DMS114 treated with DMSO at 0.1 percent for 48 hours (cell line): Measurements from ENCODE around the gene ARPC5.

Experiments
- DNase-seq: peaks from one replicate; lab custom pipeline; 2025; ENCODE audit not compliant: unreplicated experiment; lab: John Stamatoyannopoulos, UW

Gene ARPC5

DNA sequence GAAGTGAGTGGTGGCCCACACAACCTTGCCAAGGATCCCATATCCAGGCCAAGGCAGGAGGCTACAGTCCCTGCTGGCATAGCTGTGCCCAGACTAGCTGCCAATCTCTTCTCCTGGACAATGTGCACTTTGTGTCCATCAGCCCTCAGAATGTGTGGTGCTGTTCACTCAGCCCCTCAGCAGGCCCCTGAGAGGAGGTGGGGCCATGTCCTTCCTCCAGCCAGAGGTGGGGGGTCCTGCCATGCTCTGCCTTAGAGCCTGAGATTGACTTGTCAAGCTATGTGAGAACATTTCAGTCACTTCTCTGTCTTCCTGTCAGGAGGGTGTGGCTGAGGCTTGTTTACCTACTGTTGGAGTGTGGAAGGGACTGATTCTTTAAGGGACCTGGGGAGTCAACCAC lies 46.8 kb downstream of the ARPC5 start:
- no peak for DNase-seq

DNA sequence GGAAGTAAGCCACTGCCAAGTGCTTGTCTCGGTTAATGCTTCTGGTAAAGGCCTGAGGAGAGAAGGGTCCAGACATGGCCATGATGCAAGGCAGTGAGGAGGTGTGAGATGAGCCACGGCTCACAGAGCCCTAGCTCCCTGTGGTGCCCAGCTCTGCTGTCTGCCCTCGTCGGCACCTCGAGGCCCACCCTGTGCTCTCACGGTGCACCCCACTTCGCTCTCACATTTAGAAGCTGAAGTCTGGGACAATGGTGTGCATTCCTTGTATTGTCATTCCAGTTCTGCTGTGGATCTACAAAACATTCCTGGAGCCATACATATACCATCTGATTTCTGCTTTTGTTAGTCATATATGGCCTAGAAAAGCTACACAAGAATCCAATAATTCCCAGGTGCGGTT lies 48.7 kb downstream of the ARPC5 start:
- no peak for DNase-seq

DNA sequence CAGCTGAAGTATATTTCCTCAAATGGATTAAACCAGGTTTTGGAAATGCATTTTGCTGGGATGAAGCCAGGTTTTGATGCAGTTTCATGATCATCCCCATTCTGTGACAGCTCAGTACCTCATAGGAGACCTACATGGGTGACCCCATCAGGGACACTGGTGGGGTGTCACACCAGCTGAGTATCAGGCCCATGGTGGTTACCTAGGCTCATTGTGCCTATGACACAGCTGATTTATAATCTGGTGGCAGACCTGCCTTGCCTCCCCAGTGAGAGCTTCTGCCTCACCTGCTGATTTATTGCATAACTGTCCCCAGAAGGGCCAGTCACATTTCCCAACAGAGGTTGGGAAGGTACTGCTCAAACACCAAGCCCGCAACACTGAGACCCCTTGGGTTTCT lies 49.1 kb downstream of the ARPC5 start:
- no peak for DNase-seq

DNA sequence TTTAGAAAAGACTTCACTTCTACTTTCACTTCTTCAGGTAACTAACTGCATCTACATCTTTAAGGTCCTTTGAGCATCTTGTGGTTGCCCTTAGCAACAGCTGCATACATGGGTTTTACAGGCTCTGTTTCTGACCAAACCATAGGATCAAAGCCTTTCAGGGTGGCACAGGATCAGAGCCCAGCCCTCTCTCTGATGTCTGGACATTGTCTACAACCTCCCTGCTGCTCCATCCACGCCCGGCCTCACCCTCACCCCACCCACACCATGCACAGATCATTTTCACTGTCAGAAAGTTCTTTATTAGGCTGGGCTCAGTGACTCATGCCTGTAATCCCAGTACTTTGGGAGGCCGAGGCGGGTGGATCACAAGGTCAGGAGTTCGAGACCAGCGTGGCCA lies 50.5 kb downstream of the ARPC5 start:
- no peak for DNase-seq

DNA sequence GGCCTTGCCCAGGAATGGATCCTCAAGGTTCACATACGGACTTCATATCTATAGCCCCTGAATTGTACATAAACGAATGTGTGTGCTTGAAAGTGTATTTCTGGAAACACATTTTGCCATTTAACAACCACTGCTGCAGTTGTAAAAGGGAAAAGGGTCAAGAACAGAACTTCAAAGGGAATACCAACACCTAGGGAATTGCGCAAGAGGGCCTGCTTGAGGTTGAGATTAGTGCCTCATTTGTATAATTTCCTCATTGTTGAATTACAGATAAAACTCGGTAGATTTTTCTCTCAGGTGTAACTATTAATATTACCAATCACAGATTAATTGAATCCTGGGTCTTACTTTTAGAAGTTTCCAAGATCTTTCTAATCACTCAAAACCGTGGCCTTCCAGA lies 51.4 kb downstream of the ARPC5 start:
- no peak for DNase-seq

DNA sequence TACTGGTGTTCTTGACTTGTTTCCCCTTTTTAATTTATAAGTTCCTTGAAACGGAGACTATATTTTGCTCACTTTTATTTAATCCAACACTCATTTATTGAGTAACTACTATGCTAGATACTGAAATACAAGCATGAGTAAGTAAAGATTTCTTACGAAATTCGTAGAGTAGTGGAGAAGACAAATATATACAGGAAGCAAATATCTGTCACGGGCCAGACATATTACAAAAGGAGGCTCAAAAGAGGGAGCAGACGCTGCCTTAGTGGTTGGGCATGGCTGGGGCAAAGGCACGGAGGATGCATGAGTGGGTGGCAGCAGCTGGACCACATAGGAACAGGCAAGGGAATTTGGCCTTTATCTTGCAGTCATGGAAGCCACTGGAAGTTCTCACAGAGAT lies 52.1 kb downstream of the ARPC5 start:
- DNase-seq: no peak

DNA sequence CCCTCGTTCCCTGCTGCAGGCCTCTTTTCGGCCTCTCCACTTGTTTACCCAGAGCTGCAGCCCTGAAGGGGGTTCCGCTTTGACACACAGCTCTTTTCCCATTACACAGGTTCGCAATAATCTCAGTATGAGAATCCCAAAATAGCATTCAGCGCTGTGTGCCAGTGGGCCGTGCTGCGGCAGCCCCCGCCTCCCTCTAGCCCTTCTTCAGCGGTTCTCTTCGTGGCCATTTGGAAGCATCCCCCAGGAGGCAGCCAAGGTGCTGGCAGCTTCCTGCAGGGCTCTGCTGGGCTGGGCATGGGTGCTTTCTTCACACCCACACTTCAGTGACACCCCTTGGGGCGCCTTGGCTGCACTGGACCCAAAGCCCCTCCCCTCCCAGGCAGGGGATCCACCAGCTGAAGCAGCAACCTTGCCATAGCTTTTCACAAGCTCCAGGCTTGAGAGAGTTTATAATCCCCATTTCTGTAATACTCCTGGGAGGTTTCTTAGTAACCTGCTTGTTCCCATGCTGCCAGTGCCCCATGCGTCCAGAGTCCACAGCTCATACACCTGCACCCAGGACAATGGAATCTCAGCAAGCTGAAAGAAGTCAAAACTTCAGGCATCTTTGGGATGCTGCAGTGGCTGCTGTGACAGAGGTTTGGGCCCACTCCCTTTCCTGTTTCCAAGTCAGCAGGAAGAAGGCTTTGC lies 53.4 kb downstream of the ARPC5 start:
- DNase-seq: no peak

DNA sequence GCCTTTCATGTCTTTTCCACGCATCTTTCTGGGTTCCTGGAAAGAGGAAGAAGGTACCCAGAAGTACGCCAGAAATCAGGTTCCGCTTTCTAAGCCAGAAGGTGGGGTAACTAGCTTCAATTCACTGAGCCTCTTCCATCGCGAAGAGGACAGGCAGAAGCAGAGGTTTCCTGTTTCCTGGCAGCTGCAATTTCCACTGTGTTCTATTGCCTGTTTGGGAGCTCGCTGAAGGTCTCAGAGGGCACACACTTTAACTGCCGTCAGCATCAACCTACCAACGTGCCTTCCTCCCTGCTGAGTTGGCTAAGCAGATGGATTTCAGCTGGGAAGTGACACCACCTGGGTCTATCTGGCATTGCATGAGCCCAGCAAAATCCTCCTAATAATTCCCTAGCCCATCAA lies 55.3 kb downstream of the ARPC5 start:
- no peak for DNase-seq

DNA sequence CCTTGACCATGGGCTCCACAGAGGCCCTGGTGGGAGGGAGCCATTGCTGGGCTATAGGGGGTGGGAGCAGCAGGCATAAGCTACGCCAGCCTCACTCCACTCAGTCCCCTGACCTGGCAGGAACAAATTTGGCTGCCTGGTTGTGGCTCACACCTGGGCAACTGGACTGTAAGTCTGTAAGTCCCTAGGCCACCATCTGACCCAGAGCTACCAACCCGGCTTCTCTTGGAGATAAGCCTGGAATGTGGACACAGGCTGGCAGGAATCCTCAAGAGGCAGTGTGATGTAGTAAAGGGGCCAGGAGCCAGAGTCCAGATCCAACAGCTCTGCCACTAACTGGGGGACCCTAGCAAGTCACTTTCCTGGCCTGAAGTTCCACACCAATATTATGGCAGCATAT lies 56.7 kb downstream of the ARPC5 start:
- no peak for DNase-seq

DNA sequence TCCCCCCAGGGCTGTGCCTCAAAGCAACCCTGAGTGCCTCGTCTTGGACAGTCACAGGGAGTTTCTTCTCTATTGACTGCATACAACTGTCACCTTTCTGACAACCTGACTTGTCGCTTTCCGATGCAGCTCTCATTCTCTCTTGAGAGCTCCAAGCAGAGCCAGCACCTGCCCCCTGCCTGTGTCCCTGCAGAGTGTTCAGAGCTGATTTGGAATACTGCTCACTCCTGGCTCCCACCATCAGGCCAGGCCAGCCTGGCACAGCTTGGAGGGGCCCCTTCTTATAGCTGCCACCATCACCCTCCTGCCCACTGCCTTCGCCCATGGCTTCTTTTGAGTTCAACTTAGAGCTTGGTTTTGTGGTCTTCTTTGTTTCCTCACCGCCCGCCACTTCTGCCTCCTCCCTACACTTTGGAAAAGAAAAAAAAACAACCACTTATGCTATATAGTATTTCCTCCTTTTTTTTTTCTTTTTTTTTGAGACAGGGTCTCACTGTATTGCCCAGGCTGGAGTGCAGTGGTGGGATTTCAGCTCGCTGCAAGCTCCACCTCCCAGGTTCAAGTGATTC lies 57.6 kb downstream of the ARPC5 start:
- no peak for DNase-seq

DNA sequence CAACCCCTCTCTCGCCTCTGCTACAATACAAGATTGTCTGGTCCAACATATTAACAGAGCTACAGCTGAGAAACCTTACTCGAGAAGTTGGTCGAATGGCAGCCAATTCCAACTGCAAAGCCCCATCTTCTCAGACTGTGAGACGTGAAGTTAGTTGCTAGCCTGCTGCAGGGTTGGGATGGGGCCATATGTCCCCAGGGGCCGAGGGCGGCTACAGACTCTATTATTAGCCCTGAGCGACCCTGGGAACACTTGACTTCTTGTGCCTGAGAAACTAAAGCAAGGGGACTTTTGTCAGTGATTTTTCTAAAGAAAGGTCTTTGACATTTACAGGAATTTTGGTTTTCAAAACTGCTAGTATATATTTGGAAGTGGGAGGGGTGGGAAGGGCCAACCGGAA lies 59.0 kb downstream of the ARPC5 start:
- DNase-seq: no peak

DNA sequence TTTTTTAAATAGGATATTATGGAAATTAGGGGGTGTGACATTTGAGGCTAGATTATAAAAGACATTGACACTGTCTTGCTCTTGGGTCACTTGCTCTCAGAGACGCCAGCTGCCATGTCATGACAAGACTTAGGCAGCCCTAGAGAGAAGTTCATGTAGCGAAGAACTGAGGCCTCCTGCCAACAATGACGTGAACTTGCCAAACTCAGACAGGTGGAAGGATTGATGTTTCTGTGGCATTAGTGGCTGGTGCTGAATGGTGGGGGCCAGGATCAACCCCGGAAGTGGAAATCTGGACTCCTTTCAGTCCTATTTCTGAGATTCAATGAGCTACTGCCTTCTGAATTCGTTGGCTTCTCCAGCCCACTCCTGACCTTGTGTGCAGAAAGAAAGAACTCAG lies 60.0 kb downstream of the ARPC5 start:
- DNase-seq: no peak

DNA sequence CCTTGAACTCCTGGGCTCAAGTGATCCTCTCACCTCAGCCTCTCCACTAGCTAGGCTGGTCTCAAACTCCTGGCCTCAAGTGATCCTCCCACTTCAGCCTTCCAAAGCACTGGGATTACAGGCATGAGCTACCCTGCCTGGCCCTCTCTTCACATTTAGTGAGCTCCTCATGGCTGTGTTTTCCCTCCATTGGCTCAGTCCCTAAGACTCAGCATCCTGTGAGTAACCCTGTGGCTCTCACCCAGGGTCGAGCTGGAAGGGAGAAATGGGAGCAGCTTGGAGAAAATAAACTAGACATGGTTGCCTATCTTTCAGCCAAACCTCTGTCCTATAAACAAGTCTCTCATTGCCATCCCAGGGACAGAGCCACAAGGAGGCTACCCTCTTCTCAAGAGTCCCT lies 62.9 kb downstream of the ARPC5 start:
- no peak for DNase-seq

DNA sequence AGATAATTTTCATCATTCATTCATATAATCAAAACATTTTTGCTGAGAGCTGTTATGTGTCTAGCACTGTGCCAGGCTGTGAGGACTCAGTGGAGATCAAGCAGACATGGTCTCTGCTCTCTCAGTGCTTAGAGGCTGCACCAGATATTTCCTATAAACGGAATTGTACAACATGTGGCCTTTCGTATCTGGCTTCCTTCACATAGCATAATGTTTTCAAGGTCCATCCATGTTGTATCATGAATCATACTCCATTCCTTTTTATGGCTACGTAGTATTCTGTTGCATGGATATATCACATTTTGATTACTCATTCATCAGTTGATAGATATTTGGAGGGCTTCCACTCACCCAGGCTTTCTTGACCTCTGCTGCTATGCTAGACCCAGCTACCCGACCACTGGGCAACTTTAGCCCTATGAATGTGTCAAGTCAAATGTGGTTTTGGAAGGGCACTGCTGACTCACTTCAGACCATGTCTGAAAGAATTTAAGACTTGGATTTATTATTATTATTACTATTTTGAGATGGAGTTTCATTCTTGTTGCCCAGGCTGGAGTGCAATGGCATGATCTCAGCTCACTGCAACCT lies 63.8 kb downstream of the ARPC5 start:
- no peak for DNase-seq
